ENCODE measurements around the gene SCGB1C2.
A peak's percentile ranks its signal among the peaks of the same experiment; 100 is the strongest.

The SCGB1C2 gene

GRCh38 chr17:149231-149630, 11.9 kb downstream of the SCGB1C2 start:
- no peak for DNase-seq

GRCh38 chr17:149897-150584, 12.7 kb downstream of the SCGB1C2 start:
- no peak for DNase-seq

- no peak for DNase-seq
Measured at GRCh38 chr17:151004-151403, 13.6 kb downstream of the SCGB1C2 start.

GRCh38 chr17:151886-152859, 14.8 kb downstream of the SCGB1C2 start:
- no peak for DNase-seq

GRCh38 chr17:152860-153420, 15.6 kb downstream of the SCGB1C2 start:
- no peak for DNase-seq

GRCh38 chr17:153851-154250, 16.5 kb downstream of the SCGB1C2 start:
- DNase-seq = no peak

- DNase-seq = no peak
Measured at GRCh38 chr17:155576-155975, 18.2 kb downstream of the SCGB1C2 start.

GRCh38 chr17:156094-156621, 18.8 kb downstream of the SCGB1C2 start:
- DNase-seq = no peak

GRCh38 chr17:156946-157345, 19.6 kb downstream of the SCGB1C2 start:
- DNase-seq = no peak

- DNase-seq = no peak
Measured at GRCh38 chr17:157901-158300, 20.5 kb downstream of the SCGB1C2 start.

- no peak for DNase-seq
Measured at GRCh38 chr17:158379-158778, 21.0 kb downstream of the SCGB1C2 start.

- DNase-seq = no peak
Measured at GRCh38 chr17:159609-160008, 22.2 kb downstream of the SCGB1C2 start.

GRCh38 chr17:160336-160735, 23.0 kb downstream of the SCGB1C2 start:
- DNase-seq = no peak

GRCh38 chr17:161481-161880, 24.1 kb downstream of the SCGB1C2 start:
- DNase-seq = no peak

- DNase-seq = no peak
Measured at GRCh38 chr17:162689-163088, 25.3 kb downstream of the SCGB1C2 start.

- DNase-seq = no peak
Measured at GRCh38 chr17:163514-164098, 26.2 kb downstream of the SCGB1C2 start.

- DNase-seq = peak; percentile 8
Measured at GRCh38 chr17:164303-165235, 27.2 kb downstream of the SCGB1C2 start.

- no peak for DNase-seq
Measured at GRCh38 chr17:165939-166338, 28.6 kb downstream of the SCGB1C2 start.

- DNase-seq = peak; percentile 16
Measured at GRCh38 chr17:168614-169013, 31.2 kb downstream of the SCGB1C2 start.

- no peak for DNase-seq
Measured at GRCh38 chr17:170130-170670, 32.8 kb downstream of the SCGB1C2 start.

- DNase-seq = no peak
Measured at GRCh38 chr17:171871-172270, 34.5 kb downstream of the SCGB1C2 start.

GRCh38 chr17:172401-172800, 35.0 kb downstream of the SCGB1C2 start:
- DNase-seq = no peak
